K562 (cell line): ENCODE measurements around the gene TXNIP. TPM values are rescaled to one million over a fixed set of nuclear protein-coding genes. Genes with fewer than 3 reads are reported as not detected.

Experiments used
- ETS2 ChIP-seq: IDR thresholded peaks from 2 replicates; pipeline ENCODE4 v1.6.1; 2016; ENCODE audit warnings: borderline replicate concordance, missing genetic modification characterization, mild to moderate bottlenecking, moderate library complexity, missing compliant biosample characterization; ENCODE audit not compliant: poor library complexity, severe bottlenecking
- HDGF ChIP-seq: fragments of 450-650 bp; IDR thresholded peaks from 2 replicates; pipeline ENCODE4 v1.6.1; 2016
- MBD2 ChIP-seq: sonication (generic); IDR thresholded peaks from 2 replicates; pipeline ENCODE4 v1.6.1; 2016; ENCODE audit warnings: low read depth, borderline replicate concordance
- MCM3 ChIP-seq: fragments of 450-650 bp; IDR thresholded peaks from 2 replicates; pipeline ENCODE4 v1.6.1; 2016
- RBM15 ChIP-seq: fragments of 200-400 bp; formaldehyde crosslinking; IDR thresholded peaks from 2 replicates; pipeline ENCODE4 v1.6.1; 2018; ENCODE audit warnings: mild to moderate bottlenecking, low read length, moderate library complexity; ENCODE audit not compliant: insufficient read depth
- RBM25 ChIP-seq: fragments of 200-400 bp; formaldehyde crosslinking; IDR thresholded peaks from 2 replicates; pipeline ENCODE4 v1.6.1; 2018; ENCODE audit warnings: low read length, low read depth, moderate library complexity; ENCODE audit not compliant: severe bottlenecking
- ZNF224 ChIP-seq: sonication (generic); formaldehyde crosslinking; IDR thresholded peaks from 2 replicates; pipeline ENCODE4 v1.8.0; 2022; ENCODE audit warnings: mild to moderate bottlenecking, missing genetic modification reagents
- ZNF707 ChIP-seq: fragments of 250-450 bp; sonication (Bioruptor Pico); conservative IDR thresholded peaks from 2 replicates; pipeline ENCODE4 v1.8.0; 2022; ENCODE audit warnings: inconsistent platforms, mild to moderate bottlenecking, moderate library complexity
- polyA plus RNA-seq, 8 experiments: library from polyadenylated mRNA; depleted of rRNA in 4 of 8; stranded (reverse) in 5 of 8; unstranded in 3 of 8; fragments of >200 nt; fragmentation: Nextera tagmentation in 2 of 8; fragmentation: Illumina TruSeq in 1 of 8; extraction: Ambion mirVana in 2 of 8; extraction: Trizol in 1 of 8; gene quantifications; 2 replicates each; pipeline versions ENCODE4 v1.2.1 to v1.2.3, GENCODE V29; 2011 to 2014; ENCODE audit warnings: inconsistent platforms in 1 of 8, missing spikeins in 1 of 8
- total RNA-seq, 7 experiments: library from RNA; depleted of rRNA in 6 of 7; stranded (reverse); fragments of >200 nt in 6 of 7; fragmentation: Illumina TruSeq in 2 of 7; extraction: Trizol in 2 of 7; gene quantifications; 2 replicates each; pipeline versions ENCODE4 v1.2.1 to v1.2.3, GENCODE V29; 2011 to 2021; ENCODE audit warnings: low replicate concordance in 1 of 7
- TF ChIP-seq, protein P1 (sequence below), 2 experiments: fragments of 150-350 bp in 1 of 2; IDR thresholded peaks; 2 replicates each; pipeline ENCODE4 v1.6.1; 2012 to 2016; ENCODE audit warnings: low read depth in 2 of 2, low read length in 2 of 2, mild to moderate bottlenecking in 1 of 2, moderate library complexity in 1 of 2
- TF ChIP-seq, protein P2 (sequence below): fragments of 450-650 bp; IDR thresholded peaks from 2 replicates; pipeline ENCODE4 v1.6.1; 2016; ENCODE audit warnings: borderline replicate concordance
- TF ChIP-seq, protein P3 (sequence below): fragments of 250-450 bp; sonication (Bioruptor Pico); IDR thresholded peaks from 2 replicates; pipeline ENCODE4 v1.4.0; 2020; ENCODE audit warnings: mild to moderate bottlenecking, moderate library complexity
- TF ChIP-seq, protein P4 (sequence below): sonication (generic); formaldehyde crosslinking; IDR thresholded peaks from 2 replicates; pipeline ENCODE4 v1.8.0; 2022; ENCODE audit warnings: missing genetic modification reagents, mild to moderate bottlenecking, borderline replicate concordance
- TF ChIP-seq, protein P5 (sequence below): fragments of 450-650 bp; IDR thresholded peaks from 2 replicates; pipeline ENCODE4 v1.6.1; 2016; ENCODE audit warnings: mild to moderate bottlenecking

The TXNIP gene
- total and polyA plus RNA-seq, 9 of the 15 experiments (the other 6 are each of a cell fraction or from before 2014, with no cell fraction given), result 120 to 499 (median 257) TPM

DNA sequence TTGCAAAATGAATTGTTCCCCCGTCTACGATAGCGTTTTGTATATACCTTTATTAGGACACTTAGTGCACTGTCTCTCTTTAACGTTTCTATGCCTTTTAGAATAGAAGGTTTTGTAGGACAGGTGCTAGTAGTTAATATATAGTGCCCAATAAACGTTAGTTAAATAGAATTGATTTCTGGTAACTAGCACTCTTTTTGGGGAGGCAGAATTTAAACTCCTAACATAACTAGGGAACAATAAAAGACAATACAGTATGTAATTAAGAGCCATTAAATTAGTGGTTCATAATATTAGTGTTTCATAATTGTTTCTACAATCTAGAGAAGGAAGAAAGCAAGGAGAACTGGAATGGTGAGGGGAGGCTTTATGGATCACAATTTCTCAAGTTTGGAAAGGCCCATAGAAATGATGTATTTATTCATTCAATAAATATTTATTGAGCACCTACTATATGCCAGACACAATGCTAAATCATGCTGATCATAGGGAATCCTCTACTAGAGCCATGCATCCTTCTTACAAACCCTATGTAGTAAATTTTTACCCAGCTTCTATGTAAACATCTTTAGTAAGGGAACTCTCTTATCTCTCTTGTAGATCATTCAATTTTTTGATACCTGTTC, 31.1 kb downstream of the TXNIP start (continued):
- TF ChIP-seq, protein P1, sequence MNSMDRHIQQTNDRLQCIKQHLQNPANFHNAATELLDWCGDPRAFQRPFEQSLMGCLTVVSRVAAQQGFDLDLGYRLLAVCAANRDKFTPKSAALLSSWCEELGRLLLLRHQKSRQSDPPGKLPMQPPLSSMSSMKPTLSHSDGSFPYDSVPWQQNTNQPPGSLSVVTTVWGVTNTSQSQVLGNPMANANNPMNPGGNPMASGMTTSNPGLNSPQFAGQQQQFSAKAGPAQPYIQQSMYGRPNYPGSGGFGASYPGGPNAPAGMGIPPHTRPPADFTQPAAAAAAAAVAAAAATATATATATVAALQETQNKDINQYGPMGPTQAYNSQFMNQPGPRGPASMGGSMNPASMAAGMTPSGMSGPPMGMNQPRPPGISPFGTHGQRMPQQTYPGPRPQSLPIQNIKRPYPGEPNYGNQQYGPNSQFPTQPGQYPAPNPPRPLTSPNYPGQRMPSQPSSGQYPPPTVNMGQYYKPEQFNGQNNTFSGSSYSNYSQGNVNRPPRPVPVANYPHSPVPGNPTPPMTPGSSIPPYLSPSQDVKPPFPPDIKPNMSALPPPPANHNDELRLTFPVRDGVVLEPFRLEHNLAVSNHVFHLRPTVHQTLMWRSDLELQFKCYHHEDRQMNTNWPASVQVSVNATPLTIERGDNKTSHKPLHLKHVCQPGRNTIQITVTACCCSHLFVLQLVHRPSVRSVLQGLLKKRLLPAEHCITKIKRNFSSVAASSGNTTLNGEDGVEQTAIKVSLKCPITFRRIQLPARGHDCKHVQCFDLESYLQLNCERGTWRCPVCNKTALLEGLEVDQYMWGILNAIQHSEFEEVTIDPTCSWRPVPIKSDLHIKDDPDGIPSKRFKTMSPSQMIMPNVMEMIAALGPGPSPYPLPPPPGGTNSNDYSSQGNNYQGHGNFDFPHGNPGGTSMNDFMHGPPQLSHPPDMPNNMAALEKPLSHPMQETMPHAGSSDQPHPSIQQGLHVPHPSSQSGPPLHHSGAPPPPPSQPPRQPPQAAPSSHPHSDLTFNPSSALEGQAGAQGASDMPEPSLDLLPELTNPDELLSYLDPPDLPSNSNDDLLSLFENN (IDR thresholded peaks at IDR 0.05; ENCODE audit: low read depth in 2 of 2, low read length in 2 of 2), result no peak
- TF ChIP-seq RBM25, result peak; percentile 73
- no peak for TF ChIP-seq MCM3
- TF ChIP-seq, protein P2, sequence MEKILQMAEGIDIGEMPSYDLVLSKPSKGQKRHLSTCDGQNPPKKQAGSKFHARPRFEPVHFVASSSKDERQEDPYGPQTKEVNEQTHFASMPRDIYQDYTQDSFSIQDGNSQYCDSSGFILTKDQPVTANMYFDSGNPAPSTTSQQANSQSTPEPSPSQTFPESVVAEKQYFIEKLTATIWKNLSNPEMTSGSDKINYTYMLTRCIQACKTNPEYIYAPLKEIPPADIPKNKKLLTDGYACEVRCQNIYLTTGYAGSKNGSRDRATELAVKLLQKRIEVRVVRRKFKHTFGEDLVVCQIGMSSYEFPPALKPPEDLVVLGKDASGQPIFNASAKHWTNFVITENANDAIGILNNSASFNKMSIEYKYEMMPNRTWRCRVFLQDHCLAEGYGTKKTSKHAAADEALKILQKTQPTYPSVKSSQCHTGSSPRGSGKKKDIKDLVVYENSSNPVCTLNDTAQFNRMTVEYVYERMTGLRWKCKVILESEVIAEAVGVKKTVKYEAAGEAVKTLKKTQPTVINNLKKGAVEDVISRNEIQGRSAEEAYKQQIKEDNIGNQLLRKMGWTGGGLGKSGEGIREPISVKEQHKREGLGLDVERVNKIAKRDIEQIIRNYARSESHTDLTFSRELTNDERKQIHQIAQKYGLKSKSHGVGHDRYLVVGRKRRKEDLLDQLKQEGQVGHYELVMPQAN, result no peak
- no peak for TF ChIP-seq RBM15
- TF ChIP-seq, protein P3, sequence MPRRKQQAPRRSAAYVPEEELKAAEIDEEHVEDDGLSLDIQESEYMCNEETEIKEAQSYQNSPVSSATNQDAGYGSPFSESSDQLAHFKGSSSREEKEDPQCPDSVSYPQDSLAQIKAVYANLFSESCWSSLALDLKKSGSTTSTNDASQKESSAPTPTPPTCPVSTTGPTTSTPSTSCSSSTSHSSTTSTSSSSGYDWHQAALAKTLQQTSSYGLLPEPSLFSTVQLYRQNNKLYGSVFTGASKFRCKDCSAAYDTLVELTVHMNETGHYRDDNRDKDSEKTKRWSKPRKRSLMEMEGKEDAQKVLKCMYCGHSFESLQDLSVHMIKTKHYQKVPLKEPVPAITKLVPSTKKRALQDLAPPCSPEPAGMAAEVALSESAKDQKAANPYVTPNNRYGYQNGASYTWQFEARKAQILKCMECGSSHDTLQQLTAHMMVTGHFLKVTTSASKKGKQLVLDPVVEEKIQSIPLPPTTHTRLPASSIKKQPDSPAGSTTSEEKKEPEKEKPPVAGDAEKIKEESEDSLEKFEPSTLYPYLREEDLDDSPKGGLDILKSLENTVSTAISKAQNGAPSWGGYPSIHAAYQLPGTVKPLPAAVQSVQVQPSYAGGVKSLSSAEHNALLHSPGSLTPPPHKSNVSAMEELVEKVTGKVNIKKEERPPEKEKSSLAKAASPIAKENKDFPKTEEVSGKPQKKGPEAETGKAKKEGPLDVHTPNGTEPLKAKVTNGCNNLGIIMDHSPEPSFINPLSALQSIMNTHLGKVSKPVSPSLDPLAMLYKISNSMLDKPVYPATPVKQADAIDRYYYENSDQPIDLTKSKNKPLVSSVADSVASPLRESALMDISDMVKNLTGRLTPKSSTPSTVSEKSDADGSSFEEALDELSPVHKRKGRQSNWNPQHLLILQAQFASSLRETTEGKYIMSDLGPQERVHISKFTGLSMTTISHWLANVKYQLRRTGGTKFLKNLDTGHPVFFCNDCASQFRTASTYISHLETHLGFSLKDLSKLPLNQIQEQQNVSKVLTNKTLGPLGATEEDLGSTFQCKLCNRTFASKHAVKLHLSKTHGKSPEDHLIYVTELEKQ (CRISPR knock-in tag), result no peak
- TF ChIP-seq ETS2 (tag), result no peak
- TF ChIP-seq MBD2, result no peak
- TF ChIP-seq, protein P4, sequence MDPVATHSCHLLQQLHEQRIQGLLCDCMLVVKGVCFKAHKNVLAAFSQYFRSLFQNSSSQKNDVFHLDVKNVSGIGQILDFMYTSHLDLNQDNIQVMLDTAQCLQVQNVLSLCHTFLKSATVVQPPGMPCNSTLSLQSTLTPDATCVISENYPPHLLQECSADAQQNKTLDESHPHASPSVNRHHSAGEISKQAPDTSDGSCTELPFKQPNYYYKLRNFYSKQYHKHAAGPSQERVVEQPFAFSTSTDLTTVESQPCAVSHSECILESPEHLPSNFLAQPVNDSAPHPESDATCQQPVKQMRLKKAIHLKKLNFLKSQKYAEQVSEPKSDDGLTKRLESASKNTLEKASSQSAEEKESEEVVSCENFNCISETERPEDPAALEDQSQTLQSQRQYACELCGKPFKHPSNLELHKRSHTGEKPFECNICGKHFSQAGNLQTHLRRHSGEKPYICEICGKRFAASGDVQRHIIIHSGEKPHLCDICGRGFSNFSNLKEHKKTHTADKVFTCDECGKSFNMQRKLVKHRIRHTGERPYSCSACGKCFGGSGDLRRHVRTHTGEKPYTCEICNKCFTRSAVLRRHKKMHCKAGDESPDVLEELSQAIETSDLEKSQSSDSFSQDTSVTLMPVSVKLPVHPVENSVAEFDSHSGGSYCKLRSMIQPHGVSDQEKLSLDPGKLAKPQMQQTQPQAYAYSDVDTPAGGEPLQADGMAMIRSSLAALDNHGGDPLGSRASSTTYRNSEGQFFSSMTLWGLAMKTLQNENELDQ, result 0 out of 2 replicates have a peak, but pooled peaks have one; percentile 38
- no peak for TF ChIP-seq ZNF224 (CRISPR knock-in tag)
- TF ChIP-seq, protein P5, sequence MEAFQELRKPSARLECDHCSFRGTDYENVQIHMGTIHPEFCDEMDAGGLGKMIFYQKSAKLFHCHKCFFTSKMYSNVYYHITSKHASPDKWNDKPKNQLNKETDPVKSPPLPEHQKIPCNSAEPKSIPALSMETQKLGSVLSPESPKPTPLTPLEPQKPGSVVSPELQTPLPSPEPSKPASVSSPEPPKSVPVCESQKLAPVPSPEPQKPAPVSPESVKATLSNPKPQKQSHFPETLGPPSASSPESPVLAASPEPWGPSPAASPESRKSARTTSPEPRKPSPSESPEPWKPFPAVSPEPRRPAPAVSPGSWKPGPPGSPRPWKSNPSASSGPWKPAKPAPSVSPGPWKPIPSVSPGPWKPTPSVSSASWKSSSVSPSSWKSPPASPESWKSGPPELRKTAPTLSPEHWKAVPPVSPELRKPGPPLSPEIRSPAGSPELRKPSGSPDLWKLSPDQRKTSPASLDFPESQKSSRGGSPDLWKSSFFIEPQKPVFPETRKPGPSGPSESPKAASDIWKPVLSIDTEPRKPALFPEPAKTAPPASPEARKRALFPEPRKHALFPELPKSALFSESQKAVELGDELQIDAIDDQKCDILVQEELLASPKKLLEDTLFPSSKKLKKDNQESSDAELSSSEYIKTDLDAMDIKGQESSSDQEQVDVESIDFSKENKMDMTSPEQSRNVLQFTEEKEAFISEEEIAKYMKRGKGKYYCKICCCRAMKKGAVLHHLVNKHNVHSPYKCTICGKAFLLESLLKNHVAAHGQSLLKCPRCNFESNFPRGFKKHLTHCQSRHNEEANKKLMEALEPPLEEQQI, result no peak
- TF ChIP-seq ZNF707 (CRISPR knock-in tag), result no peak
- no peak for TF ChIP-seq HDGF
